ENCODE data around the gene SEMA3B. TPM values are rescaled to one million over a fixed set of nuclear protein-coding genes. Genes with fewer than 3 reads are reported as not detected.

The SEMA3B gene
- total and polyA plus RNA-seq, 9 of the 15 experiments (the other 6 are each of a cell fraction or from before 2014, with no cell fraction given) = 0.03 to 1.8 (median 0.55) TPM; not detected in 1

DNA sequence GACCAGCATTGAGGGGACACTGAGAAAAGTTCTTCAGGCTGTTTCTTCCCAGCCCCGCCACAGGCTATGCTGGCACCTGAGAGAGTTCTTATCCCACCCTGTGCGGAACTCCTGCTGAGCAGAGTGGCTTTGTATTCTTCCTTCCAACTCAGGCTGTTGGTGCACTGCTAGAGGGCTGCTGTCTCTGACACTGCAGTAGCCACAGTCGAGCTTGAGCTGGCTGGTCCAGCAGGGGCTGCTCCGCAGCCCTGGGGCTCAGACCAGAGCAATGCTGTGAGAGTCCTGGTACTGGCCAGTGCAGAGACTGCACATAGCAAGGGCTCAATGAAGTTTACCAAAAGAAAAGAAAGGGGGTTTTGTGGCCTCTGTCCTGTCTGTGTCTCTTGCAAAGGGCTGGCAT is 29.3 kb upstream of the SEMA3B start (continued):
- TF ChIP-seq, protein P1, sequence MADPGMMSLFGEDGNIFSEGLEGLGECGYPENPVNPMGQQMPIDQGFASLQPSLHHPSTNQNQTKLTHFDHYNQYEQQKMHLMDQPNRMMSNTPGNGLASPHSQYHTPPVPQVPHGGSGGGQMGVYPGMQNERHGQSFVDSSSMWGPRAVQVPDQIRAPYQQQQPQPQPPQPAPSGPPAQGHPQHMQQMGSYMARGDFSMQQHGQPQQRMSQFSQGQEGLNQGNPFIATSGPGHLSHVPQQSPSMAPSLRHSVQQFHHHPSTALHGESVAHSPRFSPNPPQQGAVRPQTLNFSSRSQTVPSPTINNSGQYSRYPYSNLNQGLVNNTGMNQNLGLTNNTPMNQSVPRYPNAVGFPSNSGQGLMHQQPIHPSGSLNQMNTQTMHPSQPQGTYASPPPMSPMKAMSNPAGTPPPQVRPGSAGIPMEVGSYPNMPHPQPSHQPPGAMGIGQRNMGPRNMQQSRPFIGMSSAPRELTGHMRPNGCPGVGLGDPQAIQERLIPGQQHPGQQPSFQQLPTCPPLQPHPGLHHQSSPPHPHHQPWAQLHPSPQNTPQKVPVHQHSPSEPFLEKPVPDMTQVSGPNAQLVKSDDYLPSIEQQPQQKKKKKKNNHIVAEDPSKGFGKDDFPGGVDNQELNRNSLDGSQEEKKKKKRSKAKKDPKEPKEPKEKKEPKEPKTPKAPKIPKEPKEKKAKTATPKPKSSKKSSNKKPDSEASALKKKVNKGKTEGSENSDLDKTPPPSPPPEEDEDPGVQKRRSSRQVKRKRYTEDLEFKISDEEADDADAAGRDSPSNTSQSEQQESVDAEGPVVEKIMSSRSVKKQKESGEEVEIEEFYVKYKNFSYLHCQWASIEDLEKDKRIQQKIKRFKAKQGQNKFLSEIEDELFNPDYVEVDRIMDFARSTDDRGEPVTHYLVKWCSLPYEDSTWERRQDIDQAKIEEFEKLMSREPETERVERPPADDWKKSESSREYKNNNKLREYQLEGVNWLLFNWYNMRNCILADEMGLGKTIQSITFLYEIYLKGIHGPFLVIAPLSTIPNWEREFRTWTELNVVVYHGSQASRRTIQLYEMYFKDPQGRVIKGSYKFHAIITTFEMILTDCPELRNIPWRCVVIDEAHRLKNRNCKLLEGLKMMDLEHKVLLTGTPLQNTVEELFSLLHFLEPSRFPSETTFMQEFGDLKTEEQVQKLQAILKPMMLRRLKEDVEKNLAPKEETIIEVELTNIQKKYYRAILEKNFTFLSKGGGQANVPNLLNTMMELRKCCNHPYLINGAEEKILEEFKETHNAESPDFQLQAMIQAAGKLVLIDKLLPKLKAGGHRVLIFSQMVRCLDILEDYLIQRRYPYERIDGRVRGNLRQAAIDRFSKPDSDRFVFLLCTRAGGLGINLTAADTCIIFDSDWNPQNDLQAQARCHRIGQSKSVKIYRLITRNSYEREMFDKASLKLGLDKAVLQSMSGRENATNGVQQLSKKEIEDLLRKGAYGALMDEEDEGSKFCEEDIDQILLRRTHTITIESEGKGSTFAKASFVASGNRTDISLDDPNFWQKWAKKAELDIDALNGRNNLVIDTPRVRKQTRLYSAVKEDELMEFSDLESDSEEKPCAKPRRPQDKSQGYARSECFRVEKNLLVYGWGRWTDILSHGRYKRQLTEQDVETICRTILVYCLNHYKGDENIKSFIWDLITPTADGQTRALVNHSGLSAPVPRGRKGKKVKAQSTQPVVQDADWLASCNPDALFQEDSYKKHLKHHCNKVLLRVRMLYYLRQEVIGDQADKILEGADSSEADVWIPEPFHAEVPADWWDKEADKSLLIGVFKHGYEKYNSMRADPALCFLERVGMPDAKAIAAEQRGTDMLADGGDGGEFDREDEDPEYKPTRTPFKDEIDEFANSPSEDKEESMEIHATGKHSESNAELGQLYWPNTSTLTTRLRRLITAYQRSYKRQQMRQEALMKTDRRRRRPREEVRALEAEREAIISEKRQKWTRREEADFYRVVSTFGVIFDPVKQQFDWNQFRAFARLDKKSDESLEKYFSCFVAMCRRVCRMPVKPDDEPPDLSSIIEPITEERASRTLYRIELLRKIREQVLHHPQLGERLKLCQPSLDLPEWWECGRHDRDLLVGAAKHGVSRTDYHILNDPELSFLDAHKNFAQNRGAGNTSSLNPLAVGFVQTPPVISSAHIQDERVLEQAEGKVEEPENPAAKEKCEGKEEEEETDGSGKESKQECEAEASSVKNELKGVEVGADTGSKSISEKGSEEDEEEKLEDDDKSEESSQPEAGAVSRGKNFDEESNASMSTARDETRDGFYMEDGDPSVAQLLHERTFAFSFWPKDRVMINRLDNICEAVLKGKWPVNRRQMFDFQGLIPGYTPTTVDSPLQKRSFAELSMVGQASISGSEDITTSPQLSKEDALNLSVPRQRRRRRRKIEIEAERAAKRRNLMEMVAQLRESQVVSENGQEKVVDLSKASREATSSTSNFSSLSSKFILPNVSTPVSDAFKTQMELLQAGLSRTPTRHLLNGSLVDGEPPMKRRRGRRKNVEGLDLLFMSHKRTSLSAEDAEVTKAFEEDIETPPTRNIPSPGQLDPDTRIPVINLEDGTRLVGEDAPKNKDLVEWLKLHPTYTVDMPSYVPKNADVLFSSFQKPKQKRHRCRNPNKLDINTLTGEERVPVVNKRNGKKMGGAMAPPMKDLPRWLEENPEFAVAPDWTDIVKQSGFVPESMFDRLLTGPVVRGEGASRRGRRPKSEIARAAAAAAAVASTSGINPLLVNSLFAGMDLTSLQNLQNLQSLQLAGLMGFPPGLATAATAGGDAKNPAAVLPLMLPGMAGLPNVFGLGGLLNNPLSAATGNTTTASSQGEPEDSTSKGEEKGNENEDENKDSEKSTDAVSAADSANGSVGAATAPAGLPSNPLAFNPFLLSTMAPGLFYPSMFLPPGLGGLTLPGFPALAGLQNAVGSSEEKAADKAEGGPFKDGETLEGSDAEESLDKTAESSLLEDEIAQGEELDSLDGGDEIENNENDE (IDR thresholded peaks at IDR 0.05; ENCODE audit: low read depth, low read length) = no peak
- no peak for TF ChIP-seq ZNF41 (CRISPR knock-in tag; conservative IDR thresholded peaks at IDR 0.05)
- TF ChIP-seq, protein P2, sequence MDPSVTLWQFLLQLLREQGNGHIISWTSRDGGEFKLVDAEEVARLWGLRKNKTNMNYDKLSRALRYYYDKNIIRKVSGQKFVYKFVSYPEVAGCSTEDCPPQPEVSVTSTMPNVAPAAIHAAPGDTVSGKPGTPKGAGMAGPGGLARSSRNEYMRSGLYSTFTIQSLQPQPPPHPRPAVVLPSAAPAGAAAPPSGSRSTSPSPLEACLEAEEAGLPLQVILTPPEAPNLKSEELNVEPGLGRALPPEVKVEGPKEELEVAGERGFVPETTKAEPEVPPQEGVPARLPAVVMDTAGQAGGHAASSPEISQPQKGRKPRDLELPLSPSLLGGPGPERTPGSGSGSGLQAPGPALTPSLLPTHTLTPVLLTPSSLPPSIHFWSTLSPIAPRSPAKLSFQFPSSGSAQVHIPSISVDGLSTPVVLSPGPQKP (CRISPR knock-in tag; IDR thresholded peaks at IDR 0.05) = no peak
- TF ChIP-seq ZKSCAN8 (CRISPR knock-in tag; IDR thresholded peaks at IDR 0.05) = no peak
